Measurements from ENCODE around the gene CCL25. TPM values are rescaled to one million over a fixed set of nuclear protein-coding genes. Genes with fewer than 3 reads are reported as not detected.

The CCL25 gene
- total RNA-seq, 4 donors from 2014 or later, result not detected

DNA sequence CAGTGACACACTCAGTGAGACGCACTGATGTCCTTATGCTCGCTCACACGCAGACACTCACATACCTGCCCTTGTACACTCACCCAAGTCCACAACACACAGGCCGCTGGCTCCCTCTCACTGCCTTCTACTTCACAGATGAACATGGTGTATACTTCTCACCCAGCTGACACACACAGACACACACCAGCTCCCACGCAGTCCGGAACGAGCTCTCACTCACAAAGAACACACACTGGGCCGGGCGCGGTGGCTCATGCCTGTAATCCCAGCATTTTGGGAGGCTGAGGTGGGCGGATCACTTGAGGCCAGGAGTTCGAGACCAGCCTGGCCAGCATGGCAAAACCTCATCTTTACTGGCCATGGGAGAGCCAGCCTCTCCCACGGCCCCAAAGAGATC is 31.6 kb downstream of the CCL25 start:
- intact Hi-C loops (cut with DNase I), result no loop called here
- Histone ChIP-seq H3K27me3 (peaks cover 0 to 20% (median 0%) of the 10 kb centered on the region in 4 donors), H3K4me1 (no peaks in the 10 kb centered on the region), H3K9me3 (no peaks in the 10 kb centered on the region), H3K27ac (replicated peaks in 1 of 4) (no peak overlapping the region), H3K36me3 (no peaks in the 10 kb centered on the region), H3K4me3 (no peak overlapping the region)
- DNase-seq (ENCODE audit: extremely low spot score), result no peak
- TF ChIP-seq EP300 (IDR thresholded peaks at IDR 0.05) (no peak), POLR2A (IDR thresholded peaks at IDR 0.05; ENCODE audit: low read depth) (no peak)
- TF ChIP-seq, protein P1, sequence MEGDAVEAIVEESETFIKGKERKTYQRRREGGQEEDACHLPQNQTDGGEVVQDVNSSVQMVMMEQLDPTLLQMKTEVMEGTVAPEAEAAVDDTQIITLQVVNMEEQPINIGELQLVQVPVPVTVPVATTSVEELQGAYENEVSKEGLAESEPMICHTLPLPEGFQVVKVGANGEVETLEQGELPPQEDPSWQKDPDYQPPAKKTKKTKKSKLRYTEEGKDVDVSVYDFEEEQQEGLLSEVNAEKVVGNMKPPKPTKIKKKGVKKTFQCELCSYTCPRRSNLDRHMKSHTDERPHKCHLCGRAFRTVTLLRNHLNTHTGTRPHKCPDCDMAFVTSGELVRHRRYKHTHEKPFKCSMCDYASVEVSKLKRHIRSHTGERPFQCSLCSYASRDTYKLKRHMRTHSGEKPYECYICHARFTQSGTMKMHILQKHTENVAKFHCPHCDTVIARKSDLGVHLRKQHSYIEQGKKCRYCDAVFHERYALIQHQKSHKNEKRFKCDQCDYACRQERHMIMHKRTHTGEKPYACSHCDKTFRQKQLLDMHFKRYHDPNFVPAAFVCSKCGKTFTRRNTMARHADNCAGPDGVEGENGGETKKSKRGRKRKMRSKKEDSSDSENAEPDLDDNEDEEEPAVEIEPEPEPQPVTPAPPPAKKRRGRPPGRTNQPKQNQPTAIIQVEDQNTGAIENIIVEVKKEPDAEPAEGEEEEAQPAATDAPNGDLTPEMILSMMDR (IDR thresholded peaks at IDR 0.05), result no peak
- 94% methylated on average over 13 of the region's 13 CpGs for WGBS

DNA sequence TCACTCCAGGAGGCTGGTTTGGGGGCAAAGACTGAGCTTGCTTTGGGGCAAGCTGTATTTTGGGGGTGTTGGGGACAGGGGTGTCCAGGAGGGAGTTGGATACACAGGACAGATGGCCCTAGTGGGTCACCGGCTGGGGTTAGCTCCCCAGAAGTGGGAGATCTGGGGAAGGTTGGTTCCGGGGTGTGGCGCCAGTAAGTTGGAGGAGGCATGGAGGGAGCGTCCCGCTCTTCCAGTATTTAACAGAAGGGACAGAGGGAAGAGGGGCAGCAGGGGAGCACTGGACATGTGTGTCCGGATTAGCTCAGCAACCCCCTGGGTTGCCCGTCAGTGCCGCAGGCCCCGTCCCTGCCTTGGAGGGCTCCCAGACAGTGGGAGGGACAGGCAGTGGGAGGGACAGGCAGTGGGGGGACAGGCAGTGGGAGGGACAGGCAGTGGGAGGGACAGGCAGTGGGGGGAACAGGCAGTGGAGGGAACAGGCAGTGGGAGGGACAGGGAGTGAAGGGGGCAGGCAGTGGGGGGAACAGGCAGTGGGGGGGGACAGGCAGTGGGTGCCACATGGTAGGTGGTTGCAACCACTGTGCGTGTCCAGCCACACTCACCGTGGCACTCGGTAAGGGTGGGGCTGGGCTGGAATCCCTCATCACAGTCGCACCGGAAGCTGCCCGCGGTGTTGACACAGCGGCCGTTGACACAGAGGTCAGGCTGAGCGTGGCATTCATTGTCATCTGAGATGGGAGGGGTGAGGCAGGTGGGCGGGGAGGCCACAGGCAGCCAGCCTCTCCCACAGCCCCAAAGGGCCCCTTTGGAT is 33.2 kb downstream of the CCL25 start:
- H3K36me3 ChIP-seq, result no peaks in the 10 kb centered on the region
- H3K4me1 ChIP-seq, result no peaks in the 10 kb centered on the region
- no peak overlapping the region for H3K27ac ChIP-seq (replicated peaks in 1 of 4)
- H3K4me3 ChIP-seq, result no peak overlapping the region
- no peak for DNase-seq (ENCODE audit: extremely low spot score)
- intact Hi-C loops (cut with DNase I), result no loop called here
- peaks cover 0 to 8% (median 0%) of the 10 kb centered on the region in 4 donors for H3K9me3 ChIP-seq
- H3K27me3 ChIP-seq, result peaks cover 0 to 20% (median 0%) of the 10 kb centered on the region in 4 donors
- TF ChIP-seq POLR2A (IDR thresholded peaks at IDR 0.05; ENCODE audit: low read depth) (no peak), POLR2AphosphoS5 (IDR thresholded peaks at IDR 0.05) (no peak), EP300 (IDR thresholded peaks at IDR 0.05) (no peak)
- TF ChIP-seq, protein P1 (IDR thresholded peaks at IDR 0.05), result no peak
- WGBS, result 70% methylated on average over 20 of the region's 20 CpGs

DNA sequence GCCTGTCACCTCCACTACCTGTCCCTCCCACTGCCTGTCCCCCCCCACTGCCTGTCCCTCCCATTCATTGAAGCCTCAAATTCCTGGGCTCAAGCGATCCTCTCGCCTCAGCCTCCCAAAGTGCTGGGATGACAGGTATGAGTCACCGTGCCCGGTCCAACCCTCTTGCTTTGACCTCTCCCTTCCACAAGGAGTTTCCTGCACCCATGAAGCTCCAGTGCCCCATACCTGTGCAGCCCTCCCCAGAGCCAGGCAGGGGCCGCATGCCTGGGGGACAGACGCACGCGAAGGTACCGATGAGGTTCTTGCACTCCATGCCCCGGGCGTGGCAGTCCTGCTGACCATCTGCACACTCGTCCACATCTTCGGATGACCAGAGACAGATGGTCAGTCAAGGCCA is 34.3 kb downstream of the CCL25 start:
- H3K4me1 ChIP-seq, result no peaks in the 10 kb centered on the region
- H3K27ac ChIP-seq (replicated peaks in 1 of 4), result no peak overlapping the region
- intact Hi-C loops (cut with DNase I), result no loop called here
- peaks cover 0 to 8% (median 0%) of the 10 kb centered on the region in 4 donors for H3K9me3 ChIP-seq
- H3K4me3 ChIP-seq, result no peak overlapping the region
- no peaks in the 10 kb centered on the region for H3K36me3 ChIP-seq
- TF ChIP-seq, protein P1 (IDR thresholded peaks at IDR 0.05), result no peak
- no peak for TF ChIP-seq EP300 (IDR thresholded peaks at IDR 0.05)
- TF ChIP-seq POLR2AphosphoS5 (IDR thresholded peaks at IDR 0.05), result no peak
- no peak for TF ChIP-seq POLR2A (IDR thresholded peaks at IDR 0.05; ENCODE audit: low read depth)
- H3K27me3 ChIP-seq, result peaks cover 0 to 20% (median 0%) of the 10 kb centered on the region in 4 donors
- DNase-seq (ENCODE audit: extremely low spot score), result no peak
- WGBS, result 95% methylated on average over 7 of the region's 13 CpGs

DNA sequence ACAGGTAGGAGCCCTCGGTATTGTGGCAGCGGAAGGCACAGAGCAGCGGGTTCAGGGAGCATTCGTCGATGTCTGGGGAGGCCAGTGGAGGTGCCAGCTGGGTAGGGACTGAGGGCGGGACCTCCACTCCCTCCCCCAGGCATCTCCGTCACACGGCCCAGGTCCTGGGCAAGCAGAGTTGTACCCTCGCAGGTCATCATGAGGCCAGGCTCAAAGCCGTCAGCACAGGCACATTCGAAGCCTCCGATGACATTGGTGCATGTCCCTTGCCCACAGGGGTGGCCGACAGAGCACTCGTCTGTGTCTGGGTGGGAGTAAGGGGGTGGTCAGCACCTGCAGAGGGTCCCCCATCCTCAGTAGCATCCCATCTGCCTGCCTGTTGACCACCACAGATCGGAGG is 35.3 kb downstream of the CCL25 start:
- Histone ChIP-seq H3K9me3 (peaks cover 0 to 8% (median 0%) of the 10 kb centered on the region in 4 donors), H3K36me3 (no peaks in the 10 kb centered on the region), H3K4me3 (no peak overlapping the region), H3K27ac (replicated peaks in 1 of 4) (no peak overlapping the region), H3K27me3 (peaks cover 0 to 20% (median 0%) of the 10 kb centered on the region in 4 donors), H3K4me1 (no peaks in the 10 kb centered on the region)
- no peak for DNase-seq (ENCODE audit: extremely low spot score)
- WGBS, result 94% methylated on average over 7 of the region's 15 CpGs
- intact Hi-C loops (cut with DNase I), result no loop called here
- TF ChIP-seq, protein P1 (IDR thresholded peaks at IDR 0.05), result no peak
- no peak for TF ChIP-seq POLR2A (IDR thresholded peaks at IDR 0.05; ENCODE audit: low read depth)
- TF ChIP-seq EP300 (IDR thresholded peaks at IDR 0.05), result no peak
- no peak for TF ChIP-seq POLR2AphosphoS5 (IDR thresholded peaks at IDR 0.05)
